Middle frontal gyrus (tissue), 1 donor: Measurements from ENCODE around the gene MYH7.
"Not testable (repeated sequence)": the region's sequence is repeated elsewhere in the genome, so short reads cannot be mapped to it uniquely, and the experiment has no call there.

ENCODE experiments used
- DNase-seq: peaks from one replicate; pipeline ENCODE4 v3.0.0-alpha.2; 2015; ENCODE audit warnings: low spot score; ENCODE audit errors: extremely low spot score

Gene MYH7

GRCh38 chr14:23387916-23388882, 47.3 kb downstream of the MYH7 start:
- no peak for DNase-seq

- no peak for DNase-seq
Observed at GRCh38 chr14:23386999-23387398, 48.5 kb downstream of the MYH7 start.

GRCh38 chr14:23386266-23386657, 49.2 kb downstream of the MYH7 start:
- DNase-seq, result not testable (repeated sequence)

GRCh38 chr14:23385642-23386265, 49.7 kb downstream of the MYH7 start:
- DNase-seq, result no peak

GRCh38 chr14:23385244-23385641, 50.2 kb downstream of the MYH7 start:
- no peak for DNase-seq

- no peak for DNase-seq
Observed at GRCh38 chr14:23384364-23385080, 50.9 kb downstream of the MYH7 start.

- no peak for DNase-seq
Observed at GRCh38 chr14:23382731-23383440, 52.6 kb downstream of the MYH7 start.

GRCh38 chr14:23382276-23382675, 53.2 kb downstream of the MYH7 start:
- no peak for DNase-seq

- no peak for DNase-seq
Observed at GRCh38 chr14:23381871-23382270, 53.6 kb downstream of the MYH7 start.

GRCh38 chr14:23380976-23381375, 54.5 kb downstream of the MYH7 start:
- no peak for DNase-seq

GRCh38 chr14:23380197-23380914, 55.1 kb downstream of the MYH7 start:
- no peak for DNase-seq

- DNase-seq, result no peak
Observed at GRCh38 chr14:23379366-23380196, 55.9 kb downstream of the MYH7 start.

GRCh38 chr14:23378612-23379220, 56.7 kb downstream of the MYH7 start:
- no peak for DNase-seq

- DNase-seq, result no peak
Observed at GRCh38 chr14:23377573-23378563, 57.6 kb downstream of the MYH7 start.

GRCh38 chr14:23377198-23377550, 58.3 kb downstream of the MYH7 start:
- no peak for DNase-seq

- peak; percentile 77 for DNase-seq
Observed at GRCh38 chr14:23376482-23377197, 58.8 kb downstream of the MYH7 start, which contains the start of gene CMTM5. CMTM5 (plus strand) TSS chr14:23377046; CDS start chr14:23377252, 206 bp downstream.

GRCh38 chr14:23375527-23376251, 59.8 kb downstream of the MYH7 start:
- no peak for DNase-seq
